Liver (tissue), 9 donors: ENCODE measurements around the gene SLC9C2. TPM values are rescaled to one million over a fixed set of nuclear protein-coding genes. Genes with fewer than 3 reads are reported as not detected.
"Not testable (repeated sequence)": the region's sequence is repeated elsewhere in the genome, so short reads cannot be mapped to it uniquely, and the experiment has no call there.

ENCODE experiments used
- DNase-seq: peaks from one replicate; pipeline ENCODE4 v3.0.0-alpha.2; 2017; ENCODE audit warnings: low spot score
- H3K27ac ChIP-seq, 2 donors: one replicate each; pipeline ENCODE4 v1.7.0; 2013; ENCODE audit warnings: inconsistent platforms in 2 of 2, low read length in 2 of 2, control low read depth in 1 of 2, low read depth in 1 of 2, mild to moderate bottlenecking in 1 of 2
- H3K27me3 ChIP-seq, 4 donors: one replicate each; pipeline versions ENCODE4 v1.6.1 to v1.7.0; 2013; ENCODE audit warnings: low read length in 3 of 4, inconsistent platforms in 1 of 4, mild to moderate bottlenecking in 1 of 4, moderate library complexity in 1 of 4; ENCODE audit not compliant: control insufficient read depth in 4 of 4, insufficient read depth in 4 of 4
- H3K36me3 ChIP-seq, 4 donors: one replicate each; pipeline versions ENCODE4 v1.6.1 to v1.7.0; 2013; ENCODE audit warnings: low read length in 3 of 4, mild to moderate bottlenecking in 3 of 4, low read depth in 1 of 4, moderate library complexity in 1 of 4; ENCODE audit not compliant: control insufficient read depth in 4 of 4, insufficient read depth in 3 of 4
- H3K4me1 ChIP-seq, 4 donors: one replicate each; pipeline versions ENCODE4 v1.6.1 to v1.7.0; 2013; ENCODE audit warnings: low read length in 3 of 4, mild to moderate bottlenecking in 3 of 4, moderate library complexity in 1 of 4; ENCODE audit not compliant: control insufficient read depth in 4 of 4, insufficient read depth in 4 of 4
- H3K4me3 ChIP-seq, 3 donors: one replicate each; pipeline versions ENCODE4 v1.6.1 to v1.7.0; 2013; ENCODE audit warnings: low read length in 3 of 3, control low read depth in 1 of 3, low read depth in 1 of 3, mild to moderate bottlenecking in 1 of 3
- H3K9ac ChIP-seq, 2 donors: one replicate each; pipeline ENCODE4 v1.7.0; 2013; ENCODE audit warnings: low read length in 2 of 2, mild to moderate bottlenecking in 2 of 2, moderate library complexity in 2 of 2, control low read depth in 1 of 2, low read depth in 1 of 2
- H3K9me3 ChIP-seq, 4 donors: one replicate each; pipeline versions ENCODE4 v1.6.1 to v1.7.0; 2013; ENCODE audit warnings: low read length in 3 of 4; ENCODE audit not compliant: control insufficient read depth in 4 of 4
- ATF3 ChIP-seq: IDR thresholded peaks from 2 replicates; pipeline ENCODE4 v1.6.1; 2016; ENCODE audit warnings: antibody characterized with exemption
- EGR1 ChIP-seq, 2 donors: IDR thresholded peaks; 2 replicates each; pipeline ENCODE4 v1.6.1; 2016 to 2018; ENCODE audit warnings: antibody characterized with exemption in 2 of 2, low read depth in 2 of 2
- FOXA1 ChIP-seq: IDR thresholded peaks from 2 replicates; pipeline ENCODE4 v1.6.1; 2016; ENCODE audit warnings: antibody characterized with exemption
- FOXA2 ChIP-seq: IDR thresholded peaks from 2 replicates; pipeline ENCODE4 v1.6.1; 2016; ENCODE audit warnings: antibody characterized with exemption
- GABPA ChIP-seq, 2 donors: IDR thresholded peaks in 1 of 2; conservative IDR thresholded peaks in 1 of 2; 2 replicates each; pipeline ENCODE4 v1.6.1; 2016; ENCODE audit warnings: antibody characterized with exemption in 2 of 2, mild to moderate bottlenecking in 1 of 2, moderate library complexity in 1 of 2
- HNF4A ChIP-seq, 2 donors: conservative IDR thresholded peaks; 2 replicates each; pipeline ENCODE4 v1.6.1; 2016; ENCODE audit warnings: antibody characterized with exemption in 2 of 2, mild to moderate bottlenecking in 2 of 2
- HNF4G ChIP-seq: IDR thresholded peaks from 2 replicates; pipeline ENCODE4 v1.6.1; 2016; ENCODE audit warnings: antibody characterized with exemption
- JUND ChIP-seq, 2 donors: IDR thresholded peaks; 2 replicates each; pipeline ENCODE4 v1.6.1; 2016; ENCODE audit warnings: antibody characterized with exemption in 2 of 2
- MAX ChIP-seq: IDR thresholded peaks from 2 replicates; pipeline ENCODE4 v1.6.1; 2016; ENCODE audit warnings: antibody characterized with exemption
- NR2F2 ChIP-seq: IDR thresholded peaks from 2 replicates; pipeline ENCODE4 v1.6.1; 2016; ENCODE audit warnings: antibody characterized with exemption
- RAD21 ChIP-seq, 2 donors: IDR thresholded peaks; 2 replicates each; pipeline ENCODE4 v1.6.1; 2016; ENCODE audit warnings: antibody characterized with exemption in 2 of 2, mild to moderate bottlenecking in 2 of 2
- RXRA ChIP-seq, 2 donors: IDR thresholded peaks; 2 replicates each; pipeline ENCODE4 v1.6.1; 2017 to 2018; ENCODE audit warnings: antibody characterized with exemption in 2 of 2, mild to moderate bottlenecking in 1 of 2
- SP1 ChIP-seq: IDR thresholded peaks from 2 replicates; pipeline ENCODE4 v1.6.1; 2018; ENCODE audit warnings: antibody characterized with exemption, mild to moderate bottlenecking
- TAF1 ChIP-seq: conservative IDR thresholded peaks from 2 replicates; pipeline ENCODE4 v1.6.1; 2016; ENCODE audit warnings: antibody characterized with exemption, mild to moderate bottlenecking
- YY1 ChIP-seq: IDR thresholded peaks from 2 replicates; pipeline ENCODE4 v1.6.1; 2016; ENCODE audit warnings: antibody characterized with exemption, mild to moderate bottlenecking
- ZBTB33 ChIP-seq: IDR thresholded peaks from 2 replicates; pipeline ENCODE4 v1.6.1; 2016; ENCODE audit warnings: antibody characterized with exemption
- WGBS: extraction: QIAGEN DNeasy Blood & Tissue Kit; methylation state at CpG from one replicate; pipeline ENCODE4 v1.1.7; 2013; 5-methylcytosine and 5-hydroxymethylcytosine counted together
- polyA plus RNA-seq, 2 donors: library from polyadenylated mRNA; stranded (reverse) in 1 of 2; unstranded in 1 of 2; fragments of 200-250 nt in 1 of 2; fragments of >200 nt in 1 of 2; fragmentation: Nextera tagmentation in 1 of 2; extraction: Ambion mirVana in 1 of 2; gene quantifications; one replicate each; pipeline versions ENCODE4 v1.2.1 to v1.2.3, GENCODE V29; 2013 to 2015
- total RNA-seq, 2 donors: library from RNA; depleted of rRNA; stranded (reverse); fragments of >200 nt; gene quantifications; one replicate each; pipeline ENCODE4 v1.2.3, GENCODE V29; 2014
- TF ChIP-seq, protein P1 (sequence below): IDR thresholded peaks from 2 replicates; pipeline ENCODE4 v1.6.1; 2016; ENCODE audit warnings: antibody characterized with exemption, mild to moderate bottlenecking
- TF ChIP-seq, protein P2 (sequence below): fragments of 150-350 bp; IDR thresholded peaks from 2 replicates; pipeline ENCODE4 v1.5.1; 2017; ENCODE audit warnings: improper control_type of control experiment, low read depth, low read length; ENCODE audit not compliant: missing input control
- donor health status: healthy.
- donor health status: healthy.
- donor health status: healthy.
- donor health status: healthy.
- donor health status: healthy.

Gene SLC9C2
- total and polyA plus RNA-seq, 4 donors: not detected

DNA sequence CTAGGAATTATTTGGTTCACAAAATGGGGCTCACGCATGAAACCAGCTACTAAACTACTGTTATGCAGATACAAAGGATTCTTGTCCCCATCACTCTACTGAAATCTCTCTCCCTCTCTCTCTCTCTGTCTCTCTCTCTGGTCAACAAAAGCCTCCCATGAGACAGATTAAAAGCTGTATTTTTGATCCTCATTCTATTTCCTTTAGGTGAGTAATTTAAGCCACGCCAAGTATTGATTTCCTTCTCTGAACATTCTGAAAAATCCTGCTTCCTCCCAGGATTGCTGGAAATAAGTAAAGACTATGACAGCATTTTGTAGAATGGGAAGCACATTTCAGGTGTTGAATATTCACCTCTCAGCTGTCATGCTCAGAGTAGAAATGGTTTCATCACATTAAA lies 82.1 kb downstream of the SLC9C2 start:
- no peak for TF ChIP-seq FOXA1
- no peak for TF ChIP-seq RXRA (IDR thresholded peaks at IDR 0.05)
- TF ChIP-seq TAF1: no peak
- TF ChIP-seq YY1: peak; percentile 17
- no peak for TF ChIP-seq GABPA (IDR thresholded peaks at IDR 0.05 in 1 of 2, conservative IDR thresholded peaks at IDR 0.05 in 1 of 2)
- no peak for TF ChIP-seq RAD21 (IDR thresholded peaks at IDR 0.05)
- TF ChIP-seq NR2F2: no peak
- 66% methylated on average over 2 of the region's 2 CpGs for WGBS
- H3K36me3 ChIP-seq: no peaks in the 10 kb centered on the region
- DNase-seq: no peak
- H3K9me3 ChIP-seq: no peaks in the 10 kb centered on the region
- H3K4me3 ChIP-seq: no peak overlapping the region
- H3K27ac ChIP-seq: no peak overlapping the region
- H3K9ac ChIP-seq: no peak overlapping the region
- no peaks in the 10 kb centered on the region for H3K27me3 ChIP-seq
- H3K4me1 ChIP-seq: peaks cover 0 to 19% (median 8%) of the 10 kb centered on the region in 4 donors

- not testable (repeated sequence) for H3K27ac ChIP-seq, H3K9ac ChIP-seq, H3K4me3 ChIP-seq, H3K27me3 ChIP-seq, H3K4me1 ChIP-seq, H3K9me3 ChIP-seq, DNase-seq, H3K36me3 ChIP-seq
- 97% methylated on average over 1 of the region's 1 CpG for WGBS
These were observed 88.4 kb downstream of the SLC9C2 start for GRCh38 chr1:173514503-173514902.

DNA sequence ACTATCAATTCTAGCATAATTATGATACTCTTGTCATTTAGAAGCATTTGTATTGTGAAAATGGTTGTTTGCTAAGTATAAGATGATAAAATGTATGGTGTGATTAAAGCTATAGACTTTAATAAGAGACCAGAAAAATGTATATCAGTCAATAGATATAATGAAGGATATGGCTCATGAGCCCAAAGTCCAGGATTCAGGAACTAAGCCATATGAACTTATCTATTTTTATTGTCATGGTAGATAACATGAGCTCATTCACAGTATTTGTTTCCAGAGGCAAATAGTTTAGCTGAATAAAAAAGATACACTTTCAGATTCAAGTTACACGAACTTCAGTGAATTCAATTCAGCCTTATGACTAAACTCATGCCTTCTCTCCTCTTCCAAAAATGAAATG lies 93.1 kb downstream of the SLC9C2 start:
- no peaks in the 10 kb centered on the region for H3K9me3 ChIP-seq
- no peak overlapping the region for H3K9ac ChIP-seq
- H3K27ac ChIP-seq: no peak overlapping the region
- no peak for DNase-seq
- H3K36me3 ChIP-seq: no peaks in the 10 kb centered on the region
- H3K4me3 ChIP-seq: no peak overlapping the region
- TF ChIP-seq YY1 (no peak), FOXA2 (no peak), HNF4G (no peak), NR2F2 (no peak), RAD21 (IDR thresholded peaks at IDR 0.05) (no peak), MAX (no peak), ZBTB33 (no peak), JUND (IDR thresholded peaks at IDR 0.05) (no peak), FOXA1 (no peak), SP1 (no peak), GABPA (IDR thresholded peaks at IDR 0.05 in 1 of 2, conservative IDR thresholded peaks at IDR 0.05 in 1 of 2) (no peak), HNF4A (conservative IDR thresholded peaks at IDR 0.05) (no peak), EGR1 (IDR thresholded peaks at IDR 0.05; ENCODE audit: low read depth in 2 of 2) (no peak), ATF3 (no peak), RXRA (IDR thresholded peaks at IDR 0.05) (no peak), TAF1 (no peak)
- TF ChIP-seq, protein P1, sequence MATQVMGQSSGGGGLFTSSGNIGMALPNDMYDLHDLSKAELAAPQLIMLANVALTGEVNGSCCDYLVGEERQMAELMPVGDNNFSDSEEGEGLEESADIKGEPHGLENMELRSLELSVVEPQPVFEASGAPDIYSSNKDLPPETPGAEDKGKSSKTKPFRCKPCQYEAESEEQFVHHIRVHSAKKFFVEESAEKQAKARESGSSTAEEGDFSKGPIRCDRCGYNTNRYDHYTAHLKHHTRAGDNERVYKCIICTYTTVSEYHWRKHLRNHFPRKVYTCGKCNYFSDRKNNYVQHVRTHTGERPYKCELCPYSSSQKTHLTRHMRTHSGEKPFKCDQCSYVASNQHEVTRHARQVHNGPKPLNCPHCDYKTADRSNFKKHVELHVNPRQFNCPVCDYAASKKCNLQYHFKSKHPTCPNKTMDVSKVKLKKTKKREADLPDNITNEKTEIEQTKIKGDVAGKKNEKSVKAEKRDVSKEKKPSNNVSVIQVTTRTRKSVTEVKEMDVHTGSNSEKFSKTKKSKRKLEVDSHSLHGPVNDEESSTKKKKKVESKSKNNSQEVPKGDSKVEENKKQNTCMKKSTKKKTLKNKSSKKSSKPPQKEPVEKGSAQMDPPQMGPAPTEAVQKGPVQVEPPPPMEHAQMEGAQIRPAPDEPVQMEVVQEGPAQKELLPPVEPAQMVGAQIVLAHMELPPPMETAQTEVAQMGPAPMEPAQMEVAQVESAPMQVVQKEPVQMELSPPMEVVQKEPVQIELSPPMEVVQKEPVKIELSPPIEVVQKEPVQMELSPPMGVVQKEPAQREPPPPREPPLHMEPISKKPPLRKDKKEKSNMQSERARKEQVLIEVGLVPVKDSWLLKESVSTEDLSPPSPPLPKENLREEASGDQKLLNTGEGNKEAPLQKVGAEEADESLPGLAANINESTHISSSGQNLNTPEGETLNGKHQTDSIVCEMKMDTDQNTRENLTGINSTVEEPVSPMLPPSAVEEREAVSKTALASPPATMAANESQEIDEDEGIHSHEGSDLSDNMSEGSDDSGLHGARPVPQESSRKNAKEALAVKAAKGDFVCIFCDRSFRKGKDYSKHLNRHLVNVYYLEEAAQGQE: no peak
- TF ChIP-seq, protein P2, sequence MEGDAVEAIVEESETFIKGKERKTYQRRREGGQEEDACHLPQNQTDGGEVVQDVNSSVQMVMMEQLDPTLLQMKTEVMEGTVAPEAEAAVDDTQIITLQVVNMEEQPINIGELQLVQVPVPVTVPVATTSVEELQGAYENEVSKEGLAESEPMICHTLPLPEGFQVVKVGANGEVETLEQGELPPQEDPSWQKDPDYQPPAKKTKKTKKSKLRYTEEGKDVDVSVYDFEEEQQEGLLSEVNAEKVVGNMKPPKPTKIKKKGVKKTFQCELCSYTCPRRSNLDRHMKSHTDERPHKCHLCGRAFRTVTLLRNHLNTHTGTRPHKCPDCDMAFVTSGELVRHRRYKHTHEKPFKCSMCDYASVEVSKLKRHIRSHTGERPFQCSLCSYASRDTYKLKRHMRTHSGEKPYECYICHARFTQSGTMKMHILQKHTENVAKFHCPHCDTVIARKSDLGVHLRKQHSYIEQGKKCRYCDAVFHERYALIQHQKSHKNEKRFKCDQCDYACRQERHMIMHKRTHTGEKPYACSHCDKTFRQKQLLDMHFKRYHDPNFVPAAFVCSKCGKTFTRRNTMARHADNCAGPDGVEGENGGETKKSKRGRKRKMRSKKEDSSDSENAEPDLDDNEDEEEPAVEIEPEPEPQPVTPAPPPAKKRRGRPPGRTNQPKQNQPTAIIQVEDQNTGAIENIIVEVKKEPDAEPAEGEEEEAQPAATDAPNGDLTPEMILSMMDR: no peak
- H3K27me3 ChIP-seq: no peaks in the 10 kb centered on the region
- H3K4me1 ChIP-seq: peaks cover 0 to 2% (median under 1%) of the 10 kb centered on the region in 4 donors
- WGBS: 79% methylated on average over 1 of the region's 1 CpG
